Chondrocyte (in vitro differentiated cells): ENCODE measurements around the gene YWHAE. TPM values are rescaled to one million over a fixed set of nuclear protein-coding genes. Genes with fewer than 3 reads are reported as not detected.

Experiments used
- DNase-seq: peaks from one replicate; pipeline ENCODE4 v3.0.0; 2021; ENCODE audit warnings: mixed read lengths, low spot score
- H3K27ac Mint-ChIP-seq: one replicate; pipeline ENCODE4 v1.8.0; 2021; ENCODE audit warnings: mild to moderate bottlenecking, moderate library complexity, mixed read lengths; ENCODE audit not compliant: unreplicated experiment
- H3K27me3 Mint-ChIP-seq: 2 replicates; pipeline ENCODE4 v1.8.0; 2021; ENCODE audit warnings: low read depth, mixed read lengths
- H3K36me3 Mint-ChIP-seq: 2 replicates; pipeline ENCODE4 v1.8.0; 2021; ENCODE audit warnings: low read depth, mixed read lengths
- H3K4me1 Mint-ChIP-seq: 2 replicates; pipeline ENCODE4 v1.8.0; 2021; ENCODE audit warnings: low read depth, mild to moderate bottlenecking, mixed read lengths
- H3K4me3 Mint-ChIP-seq: one replicate; pipeline ENCODE4 v1.8.0; 2021; ENCODE audit warnings: mild to moderate bottlenecking, moderate library complexity, mixed read lengths; ENCODE audit not compliant: unreplicated experiment
- H3K9me3 Mint-ChIP-seq: 2 replicates; pipeline ENCODE4 v1.8.0; 2021; ENCODE audit warnings: low read depth, mixed read lengths
- CTCF ChIP-seq: fragments of 200-600 bp; sonication (generic); IDR thresholded peaks from 2 replicates; pipeline ENCODE4 v1.5.0; 2021; ENCODE audit warnings: antibody characterized with exemption, mild to moderate bottlenecking, moderate library complexity
- total RNA-seq: library from RNA; stranded (reverse); gene quantifications from 3 replicates; pipeline ENCODE4 v1.2.1, GENCODE V29; 2021

Gene YWHAE
- total RNA-seq, 1 donor from 2014 or later: 362 TPM

DNA sequence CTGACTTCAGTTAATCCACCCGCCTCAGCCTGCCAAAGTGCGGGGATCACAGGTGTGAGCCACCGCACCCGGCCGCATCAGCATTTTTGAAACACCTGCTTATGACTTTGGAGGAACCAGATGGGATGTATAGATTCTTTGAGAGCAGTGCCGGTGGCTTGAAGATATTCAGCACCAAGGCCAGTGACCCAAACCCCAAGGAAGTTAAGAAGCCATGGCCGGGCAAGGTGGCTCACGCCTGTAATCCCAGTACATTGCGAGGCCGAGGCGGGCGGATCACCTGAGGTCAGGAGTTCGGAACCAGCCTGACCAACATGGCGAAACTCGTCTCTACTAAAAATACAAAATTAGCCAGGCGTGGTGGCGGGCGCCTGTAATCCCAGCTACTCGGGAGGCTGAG is 76.7 kb downstream of the YWHAE start:
- Mint-ChIP-seq H3K4me1 (no peaks in the 10 kb centered on the region), H3K9me3 (no peaks in the 10 kb centered on the region), H3K4me3 (no peak overlapping the region)

GRCh38 chr17:1322480-1322879 is 77.5 kb downstream of the YWHAE start:
- H3K9me3 Mint-ChIP-seq: no peaks in the 10 kb centered on the region
- TF ChIP-seq CTCF: no peak
- H3K36me3 Mint-ChIP-seq: no peaks in the 10 kb centered on the region
- no peak overlapping the region for H3K27ac Mint-ChIP-seq
- no peak for DNase-seq
- H3K27me3 Mint-ChIP-seq: peaks cover 1% of the 10 kb centered on the region
- H3K4me1 Mint-ChIP-seq: no peaks in the 10 kb centered on the region
- H3K4me3 Mint-ChIP-seq: no peak overlapping the region

More for the DNA sequence above, 76.7 kb downstream of the YWHAE start:
- TF ChIP-seq CTCF: no peak
- Mint-ChIP-seq H3K27me3 (peaks cover 1% of the 10 kb centered on the region), H3K27ac (no peak overlapping the region), H3K36me3 (no peaks in the 10 kb centered on the region)
- DNase-seq: no peak

- no peak for TF ChIP-seq CTCF
- H3K27me3 Mint-ChIP-seq: peaks cover 1% of the 10 kb centered on the region
- no peak overlapping the region for H3K4me3 Mint-ChIP-seq
- no peaks in the 10 kb centered on the region for H3K36me3 Mint-ChIP-seq
- DNase-seq: no peak
- no peaks in the 10 kb centered on the region for H3K4me1 Mint-ChIP-seq
- H3K9me3 Mint-ChIP-seq: no peaks in the 10 kb centered on the region
- H3K27ac Mint-ChIP-seq: no peak overlapping the region
These were observed 78.0 kb downstream of the YWHAE start for GRCh38 chr17:1322014-1322428.

- Mint-ChIP-seq H3K27me3 (peaks cover 13% of the 10 kb centered on the region), H3K4me3 (no peak overlapping the region), H3K4me1 (peaks cover 3% of the 10 kb centered on the region), H3K9me3 (no peaks in the 10 kb centered on the region), H3K27ac (no peak overlapping the region), H3K36me3 (no peaks in the 10 kb centered on the region)
- no peak for DNase-seq
- no peak for TF ChIP-seq CTCF
These were observed 84.1 kb downstream of the YWHAE start for GRCh38 chr17:1315891-1316403.

GRCh38 chr17:1315409-1315808 is 84.6 kb downstream of the YWHAE start:
- Mint-ChIP-seq H3K4me1 (peaks cover 3% of the 10 kb centered on the region), H3K27me3 (peaks cover 13% of the 10 kb centered on the region), H3K4me3 (no peak overlapping the region), H3K9me3 (no peaks in the 10 kb centered on the region), H3K27ac (no peak overlapping the region), H3K36me3 (no peaks in the 10 kb centered on the region)
- no peak for DNase-seq
- TF ChIP-seq CTCF: no peak
